ENCODE results near the gene PRM3. TPM values are rescaled to one million over a fixed set of nuclear protein-coding genes. Genes with fewer than 3 reads are reported as not detected.

PRM3 gene
- total RNA-seq, 1 donor from 2014 or later = not detected

- Mint-ChIP-seq H3K9me3 (ENCODE audit: unreplicated experiment) (peaks cover 11% of the 10 kb centered on the region), H3K4me1 (ENCODE audit: low read depth, unreplicated experiment) (peaks cover 9% of the 10 kb centered on the region), H3K27me3 (ENCODE audit: unreplicated experiment) (peaks cover 12% of the 10 kb centered on the region), H3K4me3 (ENCODE audit: unreplicated experiment) (peak overlapping the region; percentile 85), H3K27ac (ENCODE audit: unreplicated experiment) (peak overlapping the region; percentile 77), H3K36me3 (ENCODE audit: unreplicated experiment) (no peaks in the 10 kb centered on the region)
- peak; percentile 76 for DNase-seq
- TF ChIP-seq CTCF (IDR thresholded peaks at IDR 0.05; ENCODE audit: partially characterized antibody, unreplicated experiment) = peak; percentile 47
Measured at GRCh38 chr16:11257131-11257938, 16.1 kb downstream of the PRM3 start.

- no peak for TF ChIP-seq CTCF (IDR thresholded peaks at IDR 0.05; ENCODE audit: partially characterized antibody, unreplicated experiment)
- Mint-ChIP-seq H3K27ac (ENCODE audit: unreplicated experiment) (peak overlapping the region; percentile 88), H3K27me3 (ENCODE audit: unreplicated experiment) (peaks cover 12% of the 10 kb centered on the region), H3K4me1 (ENCODE audit: low read depth, unreplicated experiment) (peaks cover 13% of the 10 kb centered on the region), H3K36me3 (ENCODE audit: unreplicated experiment) (no peaks in the 10 kb centered on the region), H3K4me3 (ENCODE audit: unreplicated experiment) (peak overlapping the region; percentile 86), H3K9me3 (ENCODE audit: unreplicated experiment) (peaks cover 11% of the 10 kb centered on the region)
- DNase-seq = peak; percentile 80
Measured at GRCh38 chr16:11256661-11257130, 16.7 kb downstream of the PRM3 start.

GRCh38 chr16:11255737-11256660 is 17.4 kb downstream of the PRM3 start, which contains the start of gene SOCS1:
Gene SOCS1 (minus strand): TSS chr16:11256204. CDS start chr16:11255478, 726 bp downstream.
- H3K27ac Mint-ChIP-seq (ENCODE audit: unreplicated experiment) = peak within 1 kb of the TSS; percentile 88
- no peaks in the 10 kb centered on the region for H3K36me3 Mint-ChIP-seq (ENCODE audit: unreplicated experiment)
- H3K4me3 Mint-ChIP-seq (ENCODE audit: unreplicated experiment) = peak within 1 kb of the TSS; percentile 86

GRCh38 chr16:11254913-11255736 is 18.3 kb downstream of the PRM3 start:
- H3K4me1 Mint-ChIP-seq (ENCODE audit: low read depth, unreplicated experiment) = peaks cover 13% of the 10 kb centered on the region
- no peak overlapping the region for H3K27ac Mint-ChIP-seq (ENCODE audit: unreplicated experiment)
- H3K9me3 Mint-ChIP-seq (ENCODE audit: unreplicated experiment) = peaks cover 11% of the 10 kb centered on the region
- no peak for TF ChIP-seq CTCF (IDR thresholded peaks at IDR 0.05; ENCODE audit: partially characterized antibody, unreplicated experiment)
- peaks cover 16% of the 10 kb centered on the region for H3K27me3 Mint-ChIP-seq (ENCODE audit: unreplicated experiment)
- H3K4me3 Mint-ChIP-seq (ENCODE audit: unreplicated experiment) = peak overlapping the region; percentile 81
- DNase-seq = peak; percentile 65
- H3K36me3 Mint-ChIP-seq (ENCODE audit: unreplicated experiment) = no peaks in the 10 kb centered on the region

More at GRCh38 chr16:11255737-11256660, 17.4 kb downstream of the PRM3 start, which contains the start of gene SOCS1:
- DNase-seq = peak; percentile 93
- Mint-ChIP-seq H3K4me1 (ENCODE audit: low read depth, unreplicated experiment) (peaks cover 13% of the 10 kb centered on the region), H3K27me3 (ENCODE audit: unreplicated experiment) (peaks cover 12% of the 10 kb centered on the region), H3K9me3 (ENCODE audit: unreplicated experiment) (peaks cover 11% of the 10 kb centered on the region)
- TF ChIP-seq CTCF (IDR thresholded peaks at IDR 0.05; ENCODE audit: partially characterized antibody, unreplicated experiment) = peak; percentile 99
